GM12878 (cell line): ENCODE results near the gene RHOG. TPM values are rescaled to one million over a fixed set of nuclear protein-coding genes. Genes with fewer than 3 reads are reported as not detected.
"Not testable (repeated sequence)": the region's sequence is repeated elsewhere in the genome, so short reads cannot be mapped to it uniquely, and the experiment has no call there.

Experiments
- ATAC-seq: fragments of 200-7000 bp; cut with Tn5 transposase; 3 replicates; pipeline ENCODE4 v1.9.1; 2020; ENCODE audit warnings: mild to moderate bottlenecking, moderate library complexity
- BruUV-seq: library from RNA; stranded (reverse); fragments of 400-500 nt; replicated peaks from 2 replicates; lab custom pipeline; 2021; lab: Mats Ljungman, UMichigan
- CTCF ChIA-PET: fragments of 300-600 bp; sonication (Branson Sonifier 250); formaldehyde crosslinking; extraction: SDS; loops from one replicate; lab custom pipeline; 2021; ENCODE audit warnings: inconsistent platforms; lab: Yijun Ruan, JAX
- POLR2A ChIA-PET: fragments of 350-600 bp; formaldehyde crosslinking; extraction: SDS; loops from one replicate; lab custom pipeline; 2021; ENCODE audit warnings: inconsistent platforms; lab: Charles Lee
- RAD21 ChIA-PET: fragments of 300-600 bp; sonication (Branson Sonifier 250); formaldehyde crosslinking; loops from one replicate; lab custom pipeline; 2023; ENCODE audit warnings: antibody characterized with exemption; ENCODE audit not compliant: unreplicated experiment; lab: Charles Lee
- SMC1A ChIA-PET: fragments of 300-600 bp; sonication (Branson Sonifier 250); formaldehyde crosslinking; loops from one replicate; lab custom pipeline; 2023; ENCODE audit not compliant: unreplicated experiment, uncharacterized antibody; lab: Charles Lee
- DNase-seq: peaks from one replicate; pipeline ENCODE4 v3.0.0-alpha.2; 2011; ENCODE audit warnings: low read depth, low spot score
- FAIRE-seq: peaks from 3 replicates; lab custom pipeline; 2011; peaks lifted over from hg19 to GRCh38; lab: Jason Lieb, UNC
- H2AFZ ChIP-seq: 2 replicates; pipeline ENCODE4 v1.6.0; 2011; ENCODE audit warnings: low read depth, low read length, control low read depth; ENCODE audit not compliant: control insufficient read depth
- H3K27ac ChIP-seq: 2 replicates; pipeline ENCODE4 v1.5.1; 2011; ENCODE audit warnings: control low read depth; ENCODE audit not compliant: control insufficient read depth, insufficient read depth
- H3K27me3 ChIP-seq, 2 experiments: replicated peaks in 1 of 2; 2 replicates each; pipeline versions ENCODE4 v1.6.0 to v1.6.1; 2011; ENCODE audit warnings: low read length in 1 of 2; ENCODE audit not compliant: control insufficient read depth in 2 of 2, insufficient read depth in 2 of 2
- H3K36me3 ChIP-seq, 2 experiments: 2 replicates each; pipeline ENCODE4 v1.5.1; 2011; ENCODE audit warnings: low read length in 1 of 2; ENCODE audit not compliant: control insufficient read depth in 2 of 2, insufficient read depth in 2 of 2
- H3K4me1 ChIP-seq: 2 replicates; pipeline ENCODE4 v1.6.1; 2011; ENCODE audit warnings: mild to moderate bottlenecking, low read length, moderate library complexity, mixed read lengths; ENCODE audit not compliant: control insufficient read depth, insufficient read depth
- H3K4me2 ChIP-seq: 2 replicates; pipeline ENCODE4 v1.6.0; 2011; ENCODE audit warnings: control low read depth; ENCODE audit not compliant: control insufficient read depth, insufficient read depth
- H3K4me3 ChIP-seq: fragments of 200-600 bp; sonication (generic); 2 replicates; pipeline ENCODE4 v1.5.1; 2016
- H3K79me2 ChIP-seq: 2 replicates; pipeline ENCODE4 v1.6.0; 2011; ENCODE audit warnings: low read length; ENCODE audit not compliant: control insufficient read depth, insufficient read depth
- H3K9ac ChIP-seq: 2 replicates; pipeline ENCODE4 v1.8.0; 2011; ENCODE audit warnings: low read length, control low read depth, mixed read lengths; ENCODE audit not compliant: control insufficient read depth, insufficient read depth
- H3K9me3 ChIP-seq: replicated peaks from 3 replicates; pipeline ENCODE4 v1.5.1; 2011; ENCODE audit warnings: mild to moderate bottlenecking, low read length; ENCODE audit not compliant: control insufficient read depth, insufficient read depth
- H4K20me1 ChIP-seq: 2 replicates; pipeline ENCODE4 v1.6.0; 2011; ENCODE audit not compliant: control insufficient read depth, insufficient read depth
- BRCA1 ChIP-seq: IDR thresholded peaks from 2 replicates; pipeline ENCODE4 v1.6.1; 2011; ENCODE audit warnings: low read depth, low read length, improper control_type of control experiment
- CHD2 ChIP-seq: IDR thresholded peaks from 2 replicates; pipeline ENCODE4 v1.6.1; 2011; ENCODE audit warnings: low read depth, low read length, improper control_type of control experiment, borderline replicate concordance
- MTA2 ChIP-seq: fragments of 450-650 bp; IDR thresholded peaks from 2 replicates; pipeline ENCODE4 v1.6.1; 2016; ENCODE audit warnings: low read depth, mild to moderate bottlenecking, moderate library complexity
- WGBS: methylation state at CpG from one replicate; pipeline ENCODE4 v1.1.6; 2016; ENCODE audit warnings: low lambda C conversion rate; ENCODE audit not compliant: insufficient replicate concordance, insufficient coverage; ENCODE audit errors: missing lambda C conversion rate; 5-methylcytosine and 5-hydroxymethylcytosine counted together
- in situ Hi-C: fragments of 300-500 bp; cut with MboI; formaldehyde crosslinking; loops from 9 replicates; pipeline ENCODE4 v1.14.3; 2018; ENCODE audit warnings: mixed read lengths
- intact Hi-C: fragments of 100-400 bp; cut with micrococcal nuclease; formaldehyde crosslinking; loops from one replicate; pipeline ENCODE4 v1.14.2; 2022; ENCODE audit not compliant: unreplicated experiment
- polyA plus RNA-seq, 11 experiments: library from polyadenylated mRNA; depleted of rRNA in 4 of 11; unstranded in 6 of 11; stranded (reverse) in 5 of 11; fragments of >200 nt; fragmentation: Nextera tagmentation in 4 of 11; fragmentation: Illumina TruSeq in 1 of 11; extraction: Ambion mirVana in 4 of 11; extraction: Trizol in 1 of 11; gene quantifications; 1 replicate in 1 of 11; 2 replicates in 10 of 11; pipeline versions ENCODE4 v1.2.1 to v1.2.3, GENCODE V29; 2011 to 2016; ENCODE audit warnings: inconsistent platforms in 2 of 11, missing spikeins in 2 of 11, low read depth in 1 of 11
- total RNA-seq, 4 experiments: library from RNA; depleted of rRNA in 3 of 4; stranded (reverse); fragments of >200 nt in 3 of 4; fragmentation: Illumina TruSeq in 1 of 4; extraction: Trizol in 1 of 4; gene quantifications; 2 replicates each; pipeline versions ENCODE4 v1.2.1 to v1.2.3, GENCODE V29; 2013 to 2021

RHOG gene
- total and polyA plus RNA-seq, 10 of the 15 experiments (the other 5 are each of a cell fraction or from before 2014, with no cell fraction given): 16.0 to 172 (median 94.8) TPM

- TF ChIP-seq BRCA1: no peak
- no peak for TF ChIP-seq MTA2
- TF ChIP-seq CHD2: no peak
Measured at GRCh38 chr11:3795131-3796001, 45.4 kb downstream of the RHOG start (continued).

- DNase-seq, H3K4me3 ChIP-seq, H3K4me2 ChIP-seq, H3K36me3 ChIP-seq, H3K4me1 ChIP-seq, H3K9me3 ChIP-seq, POLR2A ChIA-PET, H3K27me3 ChIP-seq, H3K9ac ChIP-seq, H4K20me1 ChIP-seq, ATAC-seq, BruUV-seq, H3K27ac ChIP-seq, intact Hi-C loops, H2AFZ ChIP-seq, FAIRE-seq, in situ Hi-C loops, CTCF ChIA-PET: not testable (repeated sequence)
- 99% methylated on average over 10 of the region's 10 CpGs for WGBS
- peaks cover 67% of the 10 kb centered on the region for H3K79me2 ChIP-seq
- SMC1A ChIA-PET: interaction anchor here (1.0 to 4.0 kb wide), 2 partner anchors 9 to 26 kb away, joined by 3 to 26 read pairs; no protein-coding TSS in a partner anchor
- RAD21 ChIA-PET: interaction anchor here (1.1 kb wide), 1 partner anchor 9 kb away, joined by 3 read pairs; no protein-coding TSS in a partner anchor
Measured at GRCh38 chr11:3794387-3794786, 46.4 kb downstream of the RHOG start.
